Liver (tissue), 9 donors: ENCODE measurements around the gene SNAP23. TPM values are rescaled to one million over a fixed set of nuclear protein-coding genes. Genes with fewer than 3 reads are reported as not detected.

Experiments
- DNase-seq: peaks from one replicate; pipeline ENCODE4 v3.0.0-alpha.2; 2017; ENCODE audit warnings: low spot score
- H3K27ac ChIP-seq, 2 donors: one replicate each; pipeline ENCODE4 v1.7.0; 2013; ENCODE audit warnings: inconsistent platforms in 2 of 2, low read length in 2 of 2, control low read depth in 1 of 2, low read depth in 1 of 2, mild to moderate bottlenecking in 1 of 2
- H3K27me3 ChIP-seq, 4 donors: one replicate each; pipeline versions ENCODE4 v1.6.1 to v1.7.0; 2013; ENCODE audit warnings: low read length in 3 of 4, inconsistent platforms in 1 of 4, mild to moderate bottlenecking in 1 of 4, moderate library complexity in 1 of 4; ENCODE audit not compliant: control insufficient read depth in 4 of 4, insufficient read depth in 4 of 4
- H3K36me3 ChIP-seq, 4 donors: one replicate each; pipeline versions ENCODE4 v1.6.1 to v1.7.0; 2013; ENCODE audit warnings: low read length in 3 of 4, mild to moderate bottlenecking in 3 of 4, low read depth in 1 of 4, moderate library complexity in 1 of 4; ENCODE audit not compliant: control insufficient read depth in 4 of 4, insufficient read depth in 3 of 4
- H3K4me1 ChIP-seq, 4 donors: one replicate each; pipeline versions ENCODE4 v1.6.1 to v1.7.0; 2013; ENCODE audit warnings: low read length in 3 of 4, mild to moderate bottlenecking in 3 of 4, moderate library complexity in 1 of 4; ENCODE audit not compliant: control insufficient read depth in 4 of 4, insufficient read depth in 4 of 4
- H3K4me3 ChIP-seq, 3 donors: one replicate each; pipeline versions ENCODE4 v1.6.1 to v1.7.0; 2013; ENCODE audit warnings: low read length in 3 of 3, control low read depth in 1 of 3, low read depth in 1 of 3, mild to moderate bottlenecking in 1 of 3
- H3K9ac ChIP-seq, 2 donors: one replicate each; pipeline ENCODE4 v1.7.0; 2013; ENCODE audit warnings: low read length in 2 of 2, mild to moderate bottlenecking in 2 of 2, moderate library complexity in 2 of 2, control low read depth in 1 of 2, low read depth in 1 of 2
- H3K9me3 ChIP-seq, 4 donors: one replicate each; pipeline versions ENCODE4 v1.6.1 to v1.7.0; 2013; ENCODE audit warnings: low read length in 3 of 4; ENCODE audit not compliant: control insufficient read depth in 4 of 4
- EGR1 ChIP-seq, 2 donors: IDR thresholded peaks; 2 replicates each; pipeline ENCODE4 v1.6.1; 2016 to 2018; ENCODE audit warnings: antibody characterized with exemption in 2 of 2, low read depth in 2 of 2
- FOXA1 ChIP-seq: IDR thresholded peaks from 2 replicates; pipeline ENCODE4 v1.6.1; 2016; ENCODE audit warnings: antibody characterized with exemption
- FOXA2 ChIP-seq: IDR thresholded peaks from 2 replicates; pipeline ENCODE4 v1.6.1; 2016; ENCODE audit warnings: antibody characterized with exemption
- HNF4A ChIP-seq, 2 donors: conservative IDR thresholded peaks; 2 replicates each; pipeline ENCODE4 v1.6.1; 2016; ENCODE audit warnings: antibody characterized with exemption in 2 of 2, mild to moderate bottlenecking in 2 of 2
- HNF4G ChIP-seq: IDR thresholded peaks from 2 replicates; pipeline ENCODE4 v1.6.1; 2016; ENCODE audit warnings: antibody characterized with exemption
- JUND ChIP-seq, 2 donors: IDR thresholded peaks; 2 replicates each; pipeline ENCODE4 v1.6.1; 2016; ENCODE audit warnings: antibody characterized with exemption in 2 of 2
- NR2F2 ChIP-seq: IDR thresholded peaks from 2 replicates; pipeline ENCODE4 v1.6.1; 2016; ENCODE audit warnings: antibody characterized with exemption
- RXRA ChIP-seq, 2 donors: IDR thresholded peaks; 2 replicates each; pipeline ENCODE4 v1.6.1; 2017 to 2018; ENCODE audit warnings: antibody characterized with exemption in 2 of 2, mild to moderate bottlenecking in 1 of 2
- SP1 ChIP-seq: IDR thresholded peaks from 2 replicates; pipeline ENCODE4 v1.6.1; 2018; ENCODE audit warnings: antibody characterized with exemption, mild to moderate bottlenecking
- TAF1 ChIP-seq: conservative IDR thresholded peaks from 2 replicates; pipeline ENCODE4 v1.6.1; 2016; ENCODE audit warnings: antibody characterized with exemption, mild to moderate bottlenecking
- WGBS: extraction: QIAGEN DNeasy Blood & Tissue Kit; methylation state at CpG from one replicate; pipeline ENCODE4 v1.1.7; 2013; 5-methylcytosine and 5-hydroxymethylcytosine counted together
- polyA plus RNA-seq, 2 donors: library from polyadenylated mRNA; stranded (reverse) in 1 of 2; unstranded in 1 of 2; fragments of 200-250 nt in 1 of 2; fragments of >200 nt in 1 of 2; fragmentation: Nextera tagmentation in 1 of 2; extraction: Ambion mirVana in 1 of 2; gene quantifications; one replicate each; pipeline versions ENCODE4 v1.2.1 to v1.2.3, GENCODE V29; 2013 to 2015
- total RNA-seq, 2 donors: library from RNA; depleted of rRNA; stranded (reverse); fragments of >200 nt; gene quantifications; one replicate each; pipeline ENCODE4 v1.2.3, GENCODE V29; 2014
- TF ChIP-seq, protein P1 (sequence below): IDR thresholded peaks from 2 replicates; pipeline ENCODE4 v1.6.1; 2016; ENCODE audit warnings: antibody characterized with exemption, mild to moderate bottlenecking
- TF ChIP-seq, protein P2 (sequence below): IDR thresholded peaks from 2 replicates; pipeline ENCODE4 v1.6.1; 2016; ENCODE audit warnings: antibody characterized with exemption
- TF ChIP-seq, protein P3 (sequence below): IDR thresholded peaks from 2 replicates; pipeline ENCODE4 v1.6.1; 2016; ENCODE audit warnings: antibody characterized with exemption
- TF ChIP-seq, protein P4 (sequence below): fragments of 150-350 bp; IDR thresholded peaks from 2 replicates; pipeline ENCODE4 v1.5.1; 2017; ENCODE audit warnings: improper control_type of control experiment, low read depth, low read length; ENCODE audit not compliant: missing input control
- donor health status: healthy.
- donor health status: healthy.
- donor health status: healthy.
- donor health status: healthy.
- donor health status: healthy.

SNAP23 gene
- total and polyA plus RNA-seq, 4 donors = 16.0 to 42.9 (median 25.3) TPM

DNA sequence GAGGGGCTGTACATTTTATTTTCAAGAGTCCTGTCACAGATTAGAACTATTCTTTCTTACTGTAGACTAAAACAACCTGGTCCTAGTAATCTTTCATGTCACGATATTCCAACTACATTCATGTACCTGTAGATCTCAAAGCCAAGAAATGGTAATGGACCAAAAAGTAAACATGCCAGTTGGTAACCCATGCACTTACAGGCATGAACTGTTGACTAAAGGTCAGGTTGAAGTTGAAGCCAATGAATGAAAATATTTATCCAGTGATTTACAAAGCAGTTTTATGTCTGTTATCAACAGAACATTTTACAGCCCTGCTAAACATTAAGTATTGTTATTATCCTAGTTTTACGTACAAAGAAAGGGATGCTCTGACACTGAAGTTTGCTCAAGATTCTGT, 27.9 kb downstream of the SNAP23 start:
- no peak for DNase-seq
- no peaks in the 10 kb centered on the region for H3K9me3 ChIP-seq
- no peak overlapping the region for H3K9ac ChIP-seq
- no peaks in the 10 kb centered on the region for H3K27me3 ChIP-seq
- H3K4me1 ChIP-seq = peaks cover 0 to 3% (median 0%) of the 10 kb centered on the region in 4 donors
- no peak overlapping the region for H3K27ac ChIP-seq
- peaks cover 7 to 14% (median 9%) of the 10 kb centered on the region in 4 donors for H3K36me3 ChIP-seq
- TF ChIP-seq RXRA (IDR thresholded peaks at IDR 0.05) = peak; percentile 14 to 31
- TF ChIP-seq, protein P1, sequence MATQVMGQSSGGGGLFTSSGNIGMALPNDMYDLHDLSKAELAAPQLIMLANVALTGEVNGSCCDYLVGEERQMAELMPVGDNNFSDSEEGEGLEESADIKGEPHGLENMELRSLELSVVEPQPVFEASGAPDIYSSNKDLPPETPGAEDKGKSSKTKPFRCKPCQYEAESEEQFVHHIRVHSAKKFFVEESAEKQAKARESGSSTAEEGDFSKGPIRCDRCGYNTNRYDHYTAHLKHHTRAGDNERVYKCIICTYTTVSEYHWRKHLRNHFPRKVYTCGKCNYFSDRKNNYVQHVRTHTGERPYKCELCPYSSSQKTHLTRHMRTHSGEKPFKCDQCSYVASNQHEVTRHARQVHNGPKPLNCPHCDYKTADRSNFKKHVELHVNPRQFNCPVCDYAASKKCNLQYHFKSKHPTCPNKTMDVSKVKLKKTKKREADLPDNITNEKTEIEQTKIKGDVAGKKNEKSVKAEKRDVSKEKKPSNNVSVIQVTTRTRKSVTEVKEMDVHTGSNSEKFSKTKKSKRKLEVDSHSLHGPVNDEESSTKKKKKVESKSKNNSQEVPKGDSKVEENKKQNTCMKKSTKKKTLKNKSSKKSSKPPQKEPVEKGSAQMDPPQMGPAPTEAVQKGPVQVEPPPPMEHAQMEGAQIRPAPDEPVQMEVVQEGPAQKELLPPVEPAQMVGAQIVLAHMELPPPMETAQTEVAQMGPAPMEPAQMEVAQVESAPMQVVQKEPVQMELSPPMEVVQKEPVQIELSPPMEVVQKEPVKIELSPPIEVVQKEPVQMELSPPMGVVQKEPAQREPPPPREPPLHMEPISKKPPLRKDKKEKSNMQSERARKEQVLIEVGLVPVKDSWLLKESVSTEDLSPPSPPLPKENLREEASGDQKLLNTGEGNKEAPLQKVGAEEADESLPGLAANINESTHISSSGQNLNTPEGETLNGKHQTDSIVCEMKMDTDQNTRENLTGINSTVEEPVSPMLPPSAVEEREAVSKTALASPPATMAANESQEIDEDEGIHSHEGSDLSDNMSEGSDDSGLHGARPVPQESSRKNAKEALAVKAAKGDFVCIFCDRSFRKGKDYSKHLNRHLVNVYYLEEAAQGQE = no peak
- WGBS = 43% methylated on average over 2 of the region's 2 CpGs
- no peak overlapping the region for H3K4me3 ChIP-seq

DNA sequence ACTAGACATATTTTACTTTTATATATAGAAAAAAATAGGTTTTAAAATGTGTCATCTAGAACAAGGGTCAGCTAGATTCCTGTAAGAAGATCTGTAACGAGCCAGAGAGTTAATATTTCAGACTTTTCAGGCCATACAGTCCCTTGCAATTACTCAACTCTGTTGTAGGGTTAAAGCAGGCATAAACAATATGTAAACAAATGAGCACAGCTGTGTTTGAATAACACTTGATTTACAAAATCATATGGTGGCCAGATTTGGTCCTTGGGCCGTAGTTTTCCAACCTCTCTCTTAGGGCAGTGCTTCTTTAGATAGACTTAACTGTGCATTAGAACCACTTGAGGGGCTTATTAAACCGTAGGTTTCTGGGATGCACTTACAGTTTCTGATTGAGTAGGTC, 33.5 kb downstream of the SNAP23 start:
- no peak overlapping the region for H3K9ac ChIP-seq
- H3K27ac ChIP-seq = no peak overlapping the region
- 88% methylated on average over 3 of the region's 3 CpGs for WGBS
- H3K4me1 ChIP-seq = no peaks in the 10 kb centered on the region
- H3K9me3 ChIP-seq = no peaks in the 10 kb centered on the region
- TF ChIP-seq, protein P2, sequence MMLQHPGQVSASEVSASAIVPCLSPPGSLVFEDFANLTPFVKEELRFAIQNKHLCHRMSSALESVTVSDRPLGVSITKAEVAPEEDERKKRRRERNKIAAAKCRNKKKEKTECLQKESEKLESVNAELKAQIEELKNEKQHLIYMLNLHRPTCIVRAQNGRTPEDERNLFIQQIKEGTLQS = no peak
- TF ChIP-seq, protein P1 = no peak
- no peak for TF ChIP-seq NR2F2
- no peak for TF ChIP-seq TAF1
- no peak for TF ChIP-seq HNF4A (conservative IDR thresholded peaks at IDR 0.05)
- TF ChIP-seq JUND (IDR thresholded peaks at IDR 0.05) = no peak
- TF ChIP-seq, protein P3, sequence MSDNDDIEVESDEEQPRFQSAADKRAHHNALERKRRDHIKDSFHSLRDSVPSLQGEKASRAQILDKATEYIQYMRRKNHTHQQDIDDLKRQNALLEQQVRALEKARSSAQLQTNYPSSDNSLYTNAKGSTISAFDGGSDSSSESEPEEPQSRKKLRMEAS = no peak
- no peak for TF ChIP-seq FOXA2
- no peak for TF ChIP-seq HNF4G
- TF ChIP-seq EGR1 (IDR thresholded peaks at IDR 0.05; ENCODE audit: low read depth in 2 of 2) = no peak
- no peak for TF ChIP-seq FOXA1
- TF ChIP-seq, protein P4, sequence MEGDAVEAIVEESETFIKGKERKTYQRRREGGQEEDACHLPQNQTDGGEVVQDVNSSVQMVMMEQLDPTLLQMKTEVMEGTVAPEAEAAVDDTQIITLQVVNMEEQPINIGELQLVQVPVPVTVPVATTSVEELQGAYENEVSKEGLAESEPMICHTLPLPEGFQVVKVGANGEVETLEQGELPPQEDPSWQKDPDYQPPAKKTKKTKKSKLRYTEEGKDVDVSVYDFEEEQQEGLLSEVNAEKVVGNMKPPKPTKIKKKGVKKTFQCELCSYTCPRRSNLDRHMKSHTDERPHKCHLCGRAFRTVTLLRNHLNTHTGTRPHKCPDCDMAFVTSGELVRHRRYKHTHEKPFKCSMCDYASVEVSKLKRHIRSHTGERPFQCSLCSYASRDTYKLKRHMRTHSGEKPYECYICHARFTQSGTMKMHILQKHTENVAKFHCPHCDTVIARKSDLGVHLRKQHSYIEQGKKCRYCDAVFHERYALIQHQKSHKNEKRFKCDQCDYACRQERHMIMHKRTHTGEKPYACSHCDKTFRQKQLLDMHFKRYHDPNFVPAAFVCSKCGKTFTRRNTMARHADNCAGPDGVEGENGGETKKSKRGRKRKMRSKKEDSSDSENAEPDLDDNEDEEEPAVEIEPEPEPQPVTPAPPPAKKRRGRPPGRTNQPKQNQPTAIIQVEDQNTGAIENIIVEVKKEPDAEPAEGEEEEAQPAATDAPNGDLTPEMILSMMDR = no peak
- TF ChIP-seq SP1 = no peak
- TF ChIP-seq RXRA (IDR thresholded peaks at IDR 0.05) = no peak
- no peak overlapping the region for H3K4me3 ChIP-seq
- H3K27me3 ChIP-seq = no peaks in the 10 kb centered on the region
- H3K36me3 ChIP-seq = peaks cover 12 to 35% (median 25%) of the 10 kb centered on the region in 4 donors
- no peak for DNase-seq
